GM04503 (cell line): ENCODE data around the gene RNF151.
"Not testable (repeated sequence)": the region's sequence is repeated elsewhere in the genome, so short reads cannot be mapped to it uniquely, and the experiment has no call there.

Experiments
- DNase-seq: peaks from one replicate; pipeline ENCODE4 v3.0.0-alpha.2; 2012; ENCODE audit warnings: low read depth

RNF151 gene, protein sequence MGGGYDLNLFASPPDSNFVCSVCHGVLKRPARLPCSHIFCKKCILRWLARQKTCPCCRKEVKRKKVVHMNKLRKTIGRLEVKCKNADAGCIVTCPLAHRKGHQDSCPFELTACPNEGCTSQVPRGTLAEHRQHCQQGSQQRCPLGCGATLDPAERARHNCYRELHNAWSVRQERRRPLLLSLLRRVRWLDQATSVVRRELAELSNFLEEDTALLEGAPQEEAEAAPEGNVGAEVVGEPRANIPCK

DNA sequence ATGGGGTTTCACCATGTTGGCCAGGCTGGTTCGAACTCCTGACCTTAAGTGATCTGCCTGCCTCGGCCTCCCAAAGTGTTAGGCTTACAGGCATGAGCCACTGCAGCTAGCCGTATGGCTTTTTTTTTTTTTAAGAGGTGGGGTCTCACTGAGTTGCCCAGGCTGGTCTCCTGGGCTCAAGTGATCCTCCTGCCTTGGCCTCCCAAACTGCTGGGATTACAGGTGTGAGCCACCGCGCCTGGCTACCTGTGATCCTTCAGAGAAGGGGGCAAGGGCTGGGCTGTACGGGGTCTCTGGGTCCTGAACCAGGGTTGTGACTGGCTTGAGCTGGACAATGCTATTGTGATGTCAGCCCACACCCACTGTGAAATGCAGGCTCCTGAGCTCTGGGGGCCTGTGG is at the start of gene RNF151:
Gene RNF151 (plus strand): TSS at position 397 of the 400 bp plus-strand sequence. CDS start 26 bp downstream, outside the sequence.
- no peak for DNase-seq

DNA sequence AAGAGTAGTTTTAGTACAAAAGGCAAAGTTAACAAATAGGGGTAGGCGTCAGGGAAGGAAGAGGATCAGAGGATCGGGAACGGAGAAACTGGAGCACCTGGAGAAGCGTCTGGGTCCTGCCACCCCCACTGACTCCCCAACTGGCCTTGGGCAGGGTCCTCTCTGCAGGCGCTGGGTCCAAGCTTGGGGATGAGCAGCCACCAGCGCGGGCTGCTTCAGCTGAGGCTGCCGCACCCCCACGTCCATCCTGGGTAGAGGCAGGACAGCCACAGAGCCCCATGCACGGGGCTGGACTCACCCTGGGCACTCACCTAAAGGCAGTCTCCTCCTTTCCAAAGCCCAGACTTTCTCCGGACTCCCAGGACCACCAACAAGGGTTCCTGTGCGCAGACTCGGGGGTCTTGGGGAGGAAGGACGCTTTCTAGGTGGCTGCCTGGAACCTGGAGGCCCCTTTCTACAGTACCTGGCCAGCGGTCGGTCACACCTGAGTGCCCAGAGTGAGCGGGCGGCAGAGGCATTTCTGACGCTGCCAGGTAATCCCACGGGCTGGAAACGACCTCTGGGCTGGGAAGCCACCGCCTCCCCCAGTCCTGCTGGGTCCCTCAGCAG is 49.5 kb upstream of the RNF151 start:
- no peak for DNase-seq

DNA sequence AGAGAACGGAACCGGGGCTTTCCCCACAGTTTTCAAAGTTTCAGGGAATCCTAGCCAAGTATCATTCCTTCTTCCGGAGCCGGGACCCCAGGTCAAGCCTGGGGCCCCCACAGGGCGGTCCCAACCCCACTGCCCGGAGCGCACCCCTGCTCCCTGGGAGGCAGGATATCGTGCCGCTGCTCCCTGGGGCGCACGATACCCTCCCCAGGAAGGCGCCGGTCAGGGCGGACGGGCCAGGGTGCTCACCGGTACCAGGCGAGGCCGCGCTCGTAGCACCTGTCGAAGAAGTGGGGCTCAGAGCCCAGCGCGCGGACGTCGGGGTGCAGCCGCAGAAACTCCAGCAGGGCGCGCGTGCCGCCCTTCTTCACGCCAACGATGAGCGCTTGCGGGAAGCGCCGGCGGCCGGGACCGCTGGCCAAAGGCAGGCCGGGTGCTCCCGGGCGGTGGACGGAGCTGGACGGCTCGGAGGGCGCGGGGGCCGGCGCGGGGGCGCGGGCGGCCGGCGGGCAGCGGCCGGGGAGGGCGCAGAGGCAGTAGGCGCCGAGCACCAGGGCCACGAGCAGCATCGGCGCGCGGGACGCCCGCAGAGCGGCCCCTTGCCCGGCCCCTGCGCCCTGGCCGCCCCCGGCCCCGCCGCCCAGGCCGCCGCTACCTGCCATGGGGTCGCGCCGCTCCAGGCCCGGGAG is 48.8 kb upstream of the RNF151 start:
- no peak for DNase-seq

DNA sequence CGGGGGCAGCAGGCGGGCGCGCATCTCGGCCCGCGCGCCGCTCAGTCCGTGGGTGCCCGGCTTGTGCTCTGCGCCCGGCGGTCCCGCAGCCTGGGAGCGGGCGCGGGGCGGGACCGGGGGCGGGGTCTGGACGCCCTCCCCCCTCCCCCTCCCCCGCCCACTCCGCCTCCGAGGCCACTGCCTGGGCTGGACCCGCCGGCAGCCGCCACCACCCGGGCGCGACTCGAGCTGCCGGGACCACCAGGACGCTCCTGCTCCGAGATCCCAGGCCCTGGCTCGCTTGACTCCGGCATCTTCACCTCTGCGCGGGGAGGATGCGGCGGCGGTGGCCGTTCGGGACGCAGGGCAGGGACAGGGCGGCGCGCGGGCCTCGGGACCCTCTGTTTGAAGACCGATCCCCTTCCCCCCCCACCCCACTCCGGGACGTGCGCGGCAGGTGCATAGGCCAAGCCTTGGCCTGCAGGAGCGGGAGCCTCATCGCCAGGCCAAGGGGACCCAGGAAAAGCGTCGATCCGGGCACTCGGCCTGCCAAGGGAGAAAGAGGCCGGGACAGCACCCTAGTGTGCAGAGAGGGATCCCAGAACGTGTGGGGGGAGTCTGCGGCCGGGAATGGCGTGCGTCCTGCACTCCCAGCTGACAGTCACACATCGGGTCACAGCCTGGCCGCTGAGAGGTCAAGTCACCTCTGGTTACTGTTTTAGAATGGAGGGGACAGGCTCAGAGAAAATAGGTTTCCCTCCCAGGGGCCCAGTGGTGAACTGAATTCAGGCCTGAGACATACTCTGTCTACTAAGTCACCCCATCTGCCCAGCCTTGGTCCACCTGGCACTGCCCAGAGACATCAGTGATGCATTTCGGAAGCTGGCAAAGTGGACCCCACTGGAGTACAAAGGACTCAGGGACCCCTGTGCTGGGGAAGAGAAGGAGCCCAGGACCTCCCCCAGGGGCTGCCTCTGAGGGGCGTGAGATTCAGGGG is 48.0 kb upstream of the RNF151 start, which contains the start of gene HS3ST6:
Gene HS3ST6 (minus strand): TSS at position 65 of the 976 bp plus-strand sequence. CDS start 92 bp downstream, outside the sequence.
- no peak for DNase-seq

DNA sequence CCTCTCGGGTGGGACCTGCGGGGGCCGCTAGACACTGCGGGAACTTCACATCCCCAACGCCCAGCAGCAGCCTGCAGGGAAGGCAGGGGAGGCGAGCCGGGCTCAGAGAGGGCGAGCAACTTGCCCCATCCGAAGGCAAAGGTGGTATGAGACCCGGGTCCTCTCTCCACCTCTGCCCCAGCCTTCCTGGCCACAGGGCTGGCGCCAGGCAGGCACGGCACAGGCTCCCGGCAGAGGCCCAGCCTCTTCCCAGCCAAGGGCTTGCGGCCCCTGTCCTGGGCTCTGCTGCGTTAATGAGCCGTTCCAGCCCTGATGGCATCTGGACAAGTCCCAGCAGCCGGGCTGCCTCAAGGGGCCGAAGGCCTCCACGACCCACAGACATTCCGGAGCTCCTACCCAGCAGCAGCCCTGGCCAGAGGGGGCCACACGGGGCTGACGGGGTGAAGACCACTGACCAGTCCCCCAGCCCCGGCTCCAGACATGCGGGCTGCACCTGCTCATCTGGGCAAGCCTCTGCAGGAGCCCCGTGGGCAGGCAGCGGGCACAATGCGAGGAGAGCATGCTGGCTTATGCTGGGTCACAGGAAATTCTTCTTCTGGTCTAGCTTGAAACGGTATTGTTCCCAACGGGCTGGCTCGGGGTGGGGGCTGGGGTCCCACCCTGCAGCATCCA is 47.2 kb upstream of the RNF151 start:
- DNase-seq: no peak

DNA sequence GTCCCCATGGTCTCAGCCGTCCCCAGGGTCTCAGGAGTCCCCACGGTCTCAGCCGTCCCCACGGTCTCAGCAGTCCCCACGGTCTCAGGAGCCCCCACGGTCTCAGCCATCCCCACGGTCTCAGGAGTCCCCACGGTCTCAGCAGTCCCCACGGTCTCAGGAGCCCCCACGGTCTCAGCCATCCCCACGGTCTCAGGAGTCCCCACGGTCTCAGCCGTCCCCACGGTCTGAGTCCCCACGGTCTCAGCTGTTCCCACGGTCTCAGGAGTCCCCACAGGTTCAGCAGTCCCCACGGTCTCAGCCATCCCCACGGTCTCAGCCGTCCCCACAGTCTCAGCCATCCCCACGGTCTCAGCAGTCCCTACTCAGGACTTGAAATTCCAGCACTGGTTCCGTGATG is 46.5 kb upstream of the RNF151 start:
- not testable (repeated sequence) for DNase-seq

DNA sequence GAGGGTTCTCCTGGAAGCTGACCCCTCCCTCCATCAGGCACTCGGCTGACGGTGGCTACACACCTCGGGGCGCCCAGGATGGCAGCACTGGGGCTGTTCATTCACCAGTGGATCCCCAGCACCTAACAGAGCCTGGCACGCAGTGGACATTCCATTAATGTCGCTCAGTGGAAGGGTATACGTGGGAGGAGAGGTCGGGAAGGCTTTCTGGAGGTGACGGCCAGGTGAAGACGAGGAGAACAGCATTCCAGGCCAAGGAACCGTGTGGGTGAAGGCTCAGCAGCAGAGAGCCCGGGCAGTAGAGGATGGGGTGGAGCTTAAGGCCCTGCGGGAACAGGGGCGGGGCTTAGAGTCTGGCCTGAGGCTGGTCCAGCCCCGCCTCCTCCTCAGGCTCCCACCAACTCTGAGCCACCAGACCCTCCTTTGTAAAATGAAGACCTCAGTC is 45.9 kb upstream of the RNF151 start:
- DNase-seq: no peak

DNA sequence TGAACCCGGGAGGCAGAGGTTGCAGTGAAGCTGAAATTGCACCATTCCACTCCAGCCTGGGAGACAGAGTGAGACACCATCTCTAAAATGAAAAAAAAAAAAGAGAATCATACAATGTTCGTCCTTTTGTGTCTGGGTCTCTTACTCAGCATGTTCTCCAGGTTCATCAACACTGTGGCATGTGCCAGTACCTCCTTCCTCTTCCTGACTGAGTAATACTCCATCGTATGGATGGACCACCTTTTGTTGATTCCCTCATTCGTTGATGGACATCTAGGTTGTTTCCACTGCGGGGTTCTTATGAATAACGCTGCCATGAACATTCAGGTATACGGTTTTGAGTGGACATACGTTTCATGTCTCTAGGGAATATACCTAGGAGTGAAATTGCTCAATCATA is 44.3 kb upstream of the RNF151 start:
- no peak for DNase-seq

DNA sequence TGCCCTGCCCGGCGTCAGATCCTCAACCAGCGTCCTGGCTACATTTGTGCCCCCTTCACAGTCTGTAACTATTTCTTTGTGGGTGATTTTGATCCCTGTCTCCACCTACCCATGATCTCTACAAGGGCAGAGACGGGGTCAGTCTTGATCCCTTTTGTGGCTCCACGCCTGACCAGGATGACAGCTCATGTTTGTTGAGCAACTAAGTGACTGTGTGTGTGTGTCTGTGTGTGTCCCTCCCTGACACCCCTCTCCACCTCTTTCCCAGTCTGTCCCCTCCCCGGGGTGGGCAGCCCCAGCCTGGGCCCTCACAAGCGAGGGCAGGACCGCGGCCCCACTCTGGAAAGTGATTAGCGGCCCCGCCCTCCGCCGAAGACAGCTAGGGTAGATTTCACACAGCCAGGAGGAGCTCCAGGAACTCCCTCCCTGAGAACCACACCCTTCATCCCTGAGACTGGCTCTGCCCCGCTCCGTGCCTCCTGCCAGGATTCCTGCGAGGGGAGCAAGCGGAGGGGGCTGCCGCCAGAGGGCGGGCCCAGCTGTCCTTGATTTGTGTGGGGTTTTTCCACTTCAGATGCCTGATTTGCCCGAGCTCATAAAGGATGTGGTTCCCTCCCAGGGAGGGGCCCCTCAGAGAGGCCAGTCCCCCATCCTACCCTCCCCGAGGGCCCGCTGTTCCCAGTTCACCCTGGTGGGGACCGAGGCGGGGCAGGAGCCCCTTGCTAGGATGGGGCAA is 43.2 kb upstream of the RNF151 start:
- no peak for DNase-seq

DNA sequence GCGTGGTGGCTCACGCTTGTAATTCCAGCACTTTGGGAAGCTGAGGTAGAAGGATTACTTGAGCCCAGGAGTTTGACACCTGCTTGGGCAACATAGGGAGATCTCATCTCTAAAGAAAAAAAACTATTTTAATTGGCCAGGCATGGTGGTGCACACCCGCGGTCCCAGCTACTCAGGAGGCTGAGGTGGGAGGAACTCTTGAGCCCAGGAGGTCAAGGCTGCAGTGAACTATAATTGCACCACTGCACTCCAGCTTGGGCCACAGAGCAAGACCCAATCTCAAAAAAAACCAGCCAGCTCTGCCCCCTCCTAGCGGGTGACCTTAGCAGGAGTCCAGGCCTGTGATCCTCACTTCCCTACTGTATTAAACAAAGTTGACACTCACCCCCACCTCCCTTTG is 42.6 kb upstream of the RNF151 start:
- DNase-seq: no peak

DNA sequence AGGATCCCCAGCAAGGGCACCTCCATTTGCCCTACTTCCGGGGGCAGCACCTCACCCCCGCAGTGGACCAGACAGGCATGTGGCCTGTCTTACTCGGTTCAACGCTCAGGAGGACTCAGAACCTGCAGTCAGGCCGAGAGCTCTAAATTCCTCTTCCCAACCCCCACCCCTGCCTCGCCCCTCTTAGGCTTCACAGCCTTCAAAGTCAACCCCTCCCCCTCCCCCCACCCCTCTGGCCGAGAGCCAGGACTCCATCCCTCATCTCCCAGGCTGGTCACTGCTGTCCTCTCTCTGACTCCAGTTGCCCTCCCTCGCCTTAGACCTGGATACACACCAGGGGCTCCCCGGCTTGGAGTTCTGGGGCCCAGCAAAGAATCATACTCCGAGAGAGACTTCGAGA is 40.4 kb upstream of the RNF151 start:
- DNase-seq: no peak

DNA sequence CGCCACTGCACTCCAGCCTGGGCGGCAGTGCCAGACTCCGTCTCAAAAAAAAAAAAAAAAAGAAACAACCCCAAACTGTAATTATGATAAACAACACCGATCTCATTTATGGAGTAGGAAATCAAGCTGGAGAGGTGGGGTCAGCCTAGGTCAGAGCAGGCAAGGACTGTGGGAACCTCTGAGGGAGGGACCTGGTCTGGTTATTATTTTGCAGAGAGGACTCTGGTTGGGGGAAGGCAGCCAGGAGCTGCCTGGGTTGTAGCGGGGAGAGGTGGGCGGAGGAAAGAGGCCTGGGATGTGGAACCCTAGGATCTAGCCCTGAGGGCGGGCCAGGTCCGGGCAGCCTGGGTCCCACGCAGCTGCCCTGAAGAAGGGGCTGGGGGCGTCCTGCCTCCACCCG is 37.6 kb upstream of the RNF151 start:
- DNase-seq: no peak

DNA sequence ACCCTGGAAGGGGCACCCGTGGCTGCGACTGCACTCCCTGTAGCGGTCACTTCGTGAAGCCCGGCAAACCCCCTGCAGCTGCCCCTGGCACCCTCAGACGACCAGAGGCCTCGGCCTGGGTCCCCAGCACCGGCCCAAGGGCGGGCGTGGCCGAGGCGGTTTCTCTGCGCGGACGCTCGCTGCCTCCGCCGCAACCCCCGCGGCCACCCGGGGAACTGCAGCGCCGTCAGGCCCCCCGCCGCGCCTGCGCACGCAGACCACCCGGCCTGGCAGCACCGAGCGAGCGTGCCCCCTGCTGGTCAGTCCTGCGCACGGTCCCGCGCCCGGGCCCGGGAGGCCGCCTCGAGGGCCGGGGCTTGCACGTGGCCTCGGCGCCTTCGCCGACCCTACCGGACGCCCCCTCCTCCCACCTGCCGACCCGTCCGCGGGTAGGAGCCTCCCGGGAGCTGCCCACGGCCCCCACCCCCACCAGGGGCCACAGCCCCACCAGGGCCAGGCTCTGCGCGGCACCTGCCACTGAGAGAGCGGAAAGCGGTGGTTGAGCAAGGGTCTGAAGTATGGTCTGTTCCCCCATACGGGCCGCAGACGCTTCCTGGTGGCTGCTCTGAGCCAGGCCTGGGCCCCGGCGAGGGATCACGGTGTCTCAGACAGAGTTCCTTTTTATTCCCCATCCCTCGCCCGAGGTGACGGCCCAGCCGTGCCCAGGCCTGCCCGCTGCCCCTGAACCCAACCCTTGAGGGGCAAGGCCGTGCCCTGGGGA is 36.9 kb upstream of the RNF151 start:
- no peak for DNase-seq

DNA sequence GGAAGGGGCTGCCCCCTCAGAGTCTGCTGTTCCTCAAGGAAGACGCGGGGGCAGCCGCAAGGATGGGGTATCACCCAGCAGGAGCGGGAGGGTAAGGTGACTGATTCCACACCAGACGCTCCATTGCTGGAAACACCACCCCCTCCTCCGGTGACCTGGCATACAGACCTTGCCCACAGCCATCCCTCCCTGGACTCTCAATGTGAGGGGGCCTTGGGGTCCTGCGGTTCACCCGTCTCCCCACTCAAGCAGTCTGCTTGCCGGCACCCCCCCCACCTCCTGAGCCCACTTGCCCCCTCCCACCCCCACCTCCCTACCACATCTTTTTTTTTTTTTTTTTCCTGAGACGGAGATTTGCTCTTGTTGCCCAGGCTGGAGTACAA is 36.3 kb upstream of the RNF151 start:
- no peak for DNase-seq

DNA sequence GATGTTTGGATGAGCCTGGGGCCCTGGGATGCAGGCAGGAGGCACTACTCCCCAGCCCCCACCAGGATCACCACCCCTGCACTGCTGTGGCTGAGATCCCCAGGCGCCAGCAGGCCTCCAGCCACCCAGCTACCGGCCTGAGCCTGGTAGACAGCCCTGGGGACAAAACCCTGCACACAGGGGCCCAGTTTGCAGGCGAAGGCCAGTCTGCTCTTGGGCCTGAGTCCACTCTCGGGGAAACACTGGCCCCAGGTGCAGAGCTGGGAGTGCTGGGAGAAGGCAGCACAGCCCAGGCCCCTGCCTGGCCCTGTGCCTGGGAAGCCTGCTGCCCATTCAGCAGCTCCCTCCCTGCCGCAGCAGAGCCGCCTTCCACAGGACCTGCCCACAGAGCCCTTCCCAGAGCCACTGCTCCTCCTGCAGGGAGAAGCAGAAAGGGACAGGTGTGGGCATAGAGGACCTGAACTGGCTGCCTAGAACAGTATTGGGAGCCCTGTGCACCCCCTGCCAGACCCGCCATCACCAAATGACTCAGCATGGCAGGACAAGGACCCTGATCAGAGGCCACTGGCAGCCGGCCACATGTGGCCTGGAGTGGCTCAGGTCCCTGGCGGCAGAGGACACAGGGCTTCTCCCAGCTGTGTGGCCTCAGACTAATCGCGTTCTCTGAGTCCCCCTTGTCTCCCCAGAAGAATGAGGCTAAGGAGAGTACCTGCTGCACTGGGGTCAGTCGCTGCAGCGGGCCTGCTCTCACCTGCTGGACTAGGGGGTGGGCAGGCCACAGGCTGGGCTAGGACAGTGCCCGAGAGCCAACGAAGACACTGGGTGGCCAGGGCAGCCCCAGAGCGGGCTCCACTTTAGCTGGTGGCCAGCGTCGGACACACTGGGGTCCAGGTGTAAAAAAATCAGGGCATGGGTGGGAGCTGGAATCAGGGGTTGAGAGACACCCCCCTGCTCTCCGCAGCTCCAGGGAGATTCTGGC is 34.3 kb upstream of the RNF151 start:
- DNase-seq: no peak

DNA sequence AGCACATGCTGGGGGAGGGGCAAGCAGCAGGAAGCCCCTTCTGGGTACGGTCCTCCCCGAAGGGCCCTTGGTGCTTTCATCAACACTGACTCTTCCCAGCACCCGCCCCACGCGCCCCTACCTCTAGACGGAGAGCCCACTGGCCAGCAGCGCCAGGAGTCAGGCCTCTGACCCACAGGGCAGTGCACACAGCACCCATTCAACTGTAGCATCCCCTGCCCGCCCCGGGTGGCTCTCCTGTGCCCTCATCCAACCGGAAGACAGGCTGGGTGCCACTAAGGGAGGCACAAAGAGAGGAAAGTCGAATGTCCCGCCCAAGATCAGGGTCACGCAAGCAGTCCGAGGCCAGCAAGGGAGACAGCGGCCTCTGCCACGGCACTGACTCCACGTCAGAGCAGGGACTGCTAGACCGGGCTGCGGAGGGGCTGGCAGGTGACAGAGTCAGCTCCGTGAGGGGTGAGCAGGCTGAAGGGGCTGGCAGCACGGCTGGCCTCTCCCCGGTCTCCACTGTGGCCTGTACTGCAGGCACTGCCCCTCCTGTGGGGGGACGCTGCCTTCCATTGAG is 33.5 kb upstream of the RNF151 start:
- no peak for DNase-seq

DNA sequence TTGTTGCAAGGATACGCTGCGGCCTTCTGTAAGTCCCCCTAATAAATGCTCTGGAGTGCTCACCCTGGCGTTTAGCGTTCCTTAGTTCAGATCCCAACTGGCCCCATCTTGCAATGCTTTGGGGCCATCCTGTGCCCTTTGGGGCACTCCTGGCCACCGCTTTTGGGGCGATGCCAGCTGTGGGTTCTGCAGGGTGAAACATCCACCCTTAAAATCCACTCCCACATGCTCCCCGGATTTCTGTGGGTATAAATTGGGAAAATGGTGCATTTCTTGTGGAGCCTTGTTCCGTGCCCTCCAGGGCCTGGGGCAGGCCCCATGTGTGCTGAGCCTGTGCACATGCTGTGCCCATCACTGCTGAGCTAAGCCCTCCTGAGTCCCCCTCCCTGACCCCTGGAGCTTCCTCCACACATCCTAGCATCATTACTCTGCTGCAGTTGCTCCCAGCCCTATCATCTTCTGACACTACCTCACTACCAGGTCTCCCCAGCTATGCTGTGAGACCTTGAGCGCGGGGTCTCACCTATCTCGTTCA is 29.6 kb upstream of the RNF151 start:
- DNase-seq: no peak

DNA sequence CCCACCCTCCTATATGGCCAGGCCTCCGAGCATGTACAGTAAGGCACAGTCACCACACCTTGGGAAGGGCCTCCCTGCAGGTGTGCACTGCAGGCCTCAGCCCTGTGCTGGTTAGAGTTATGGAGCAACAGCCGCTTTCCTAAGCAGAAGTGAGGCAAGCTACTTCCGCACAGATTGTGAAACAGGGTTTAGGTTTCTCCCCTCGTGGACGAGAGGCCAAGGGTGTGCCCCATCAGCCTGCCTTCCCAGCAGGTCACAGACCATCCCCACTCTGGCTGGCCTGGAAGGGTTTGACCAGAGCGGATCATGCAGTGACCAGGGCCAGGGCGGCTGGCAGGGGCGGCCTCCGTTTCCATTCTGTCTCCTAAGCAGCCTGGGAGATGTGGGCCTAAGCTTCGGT is 28.3 kb upstream of the RNF151 start:
- DNase-seq: no peak
